ENCODE data around the gene DCAF16.
"Not testable (repeated sequence)": the region's sequence is repeated elsewhere in the genome, so short reads cannot be mapped to it uniquely, and the experiment has no call there.

The DCAF16 gene

DNA sequence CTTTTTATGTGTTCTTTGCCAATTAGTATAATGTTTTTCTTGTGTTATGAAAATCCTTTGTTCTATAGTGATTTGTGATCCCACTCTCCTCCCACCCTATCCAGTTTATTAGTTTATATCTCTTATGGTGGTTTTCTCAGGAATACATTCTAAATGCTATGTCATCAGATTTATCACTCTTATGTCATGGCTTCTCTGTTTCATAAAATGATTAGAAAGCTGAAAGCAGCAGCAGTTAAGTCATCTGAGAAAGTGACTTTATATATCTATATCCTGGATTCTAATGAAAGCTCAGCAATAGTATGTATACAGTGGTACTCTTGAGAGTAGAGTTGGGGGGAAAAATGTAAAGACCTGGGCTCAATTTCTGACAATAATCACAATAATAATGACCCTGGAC is 41.4 kb upstream of the DCAF16 start:
- CTCF ChIA-PET, result no interaction called here
- H3K9me3 ChIP-seq (ENCODE audit: control insufficient read depth, insufficient read depth, low read depth, low read length), result no peaks in the 10 kb centered on the region
- TF ChIP-seq KLF16 (tag by site-specific recombination; IDR thresholded peaks at IDR 0.05), result no peak
- no peak for TF ChIP-seq ZNF555 (tag by site-specific recombination; conservative IDR thresholded peaks at IDR 0.05)
- TF ChIP-seq MZF1 (tag by site-specific recombination; IDR thresholded peaks at IDR 0.05; ENCODE audit: borderline replicate concordance), result no peak
- no peak for TF ChIP-seq ZNF155 (tag by site-specific recombination; IDR thresholded peaks at IDR 0.05)
- no peak for TF ChIP-seq ZNF571 (tag by site-specific recombination; IDR thresholded peaks at IDR 0.05)
- no peak for TF ChIP-seq ZNF560 (tag by site-specific recombination; IDR thresholded peaks at IDR 0.05; ENCODE audit: borderline replicate concordance)
- no peak for TF ChIP-seq ZNF670 (tag by site-specific recombination; IDR thresholded peaks at IDR 0.05; ENCODE audit: low read depth)
- no peak for TF ChIP-seq ZNF112 (tag by site-specific recombination; IDR thresholded peaks at IDR 0.05)
- no peak for TF ChIP-seq ZNF830 (tag by site-specific recombination; IDR thresholded peaks at IDR 0.05; ENCODE audit: low read depth)
- TF ChIP-seq ZNF777 (tag by site-specific recombination; IDR thresholded peaks at IDR 0.05; ENCODE audit: borderline replicate concordance), result no peak
- TF ChIP-seq OSR2 (tag by site-specific recombination; IDR thresholded peaks at IDR 0.05), result no peak
- no peak for TF ChIP-seq ZBTB48 (tag by site-specific recombination; IDR thresholded peaks at IDR 0.05)
- TF ChIP-seq ZNF624 (tag by site-specific recombination; IDR thresholded peaks at IDR 0.05), result no peak
- TF ChIP-seq HOXC10 (CRISPR knock-in tag; IDR thresholded peaks at IDR 0.05), result no peak
- TF ChIP-seq ZNF292 (tag by site-specific recombination; IDR thresholded peaks at IDR 0.05; ENCODE audit: borderline replicate concordance, low read depth), result no peak
- TF ChIP-seq ZNF10 (tag by site-specific recombination; IDR thresholded peaks at IDR 0.05), result no peak
- no peak for TF ChIP-seq ZBTB20 (tag by site-specific recombination; IDR thresholded peaks at IDR 0.05)
- TF ChIP-seq, protein P1, sequence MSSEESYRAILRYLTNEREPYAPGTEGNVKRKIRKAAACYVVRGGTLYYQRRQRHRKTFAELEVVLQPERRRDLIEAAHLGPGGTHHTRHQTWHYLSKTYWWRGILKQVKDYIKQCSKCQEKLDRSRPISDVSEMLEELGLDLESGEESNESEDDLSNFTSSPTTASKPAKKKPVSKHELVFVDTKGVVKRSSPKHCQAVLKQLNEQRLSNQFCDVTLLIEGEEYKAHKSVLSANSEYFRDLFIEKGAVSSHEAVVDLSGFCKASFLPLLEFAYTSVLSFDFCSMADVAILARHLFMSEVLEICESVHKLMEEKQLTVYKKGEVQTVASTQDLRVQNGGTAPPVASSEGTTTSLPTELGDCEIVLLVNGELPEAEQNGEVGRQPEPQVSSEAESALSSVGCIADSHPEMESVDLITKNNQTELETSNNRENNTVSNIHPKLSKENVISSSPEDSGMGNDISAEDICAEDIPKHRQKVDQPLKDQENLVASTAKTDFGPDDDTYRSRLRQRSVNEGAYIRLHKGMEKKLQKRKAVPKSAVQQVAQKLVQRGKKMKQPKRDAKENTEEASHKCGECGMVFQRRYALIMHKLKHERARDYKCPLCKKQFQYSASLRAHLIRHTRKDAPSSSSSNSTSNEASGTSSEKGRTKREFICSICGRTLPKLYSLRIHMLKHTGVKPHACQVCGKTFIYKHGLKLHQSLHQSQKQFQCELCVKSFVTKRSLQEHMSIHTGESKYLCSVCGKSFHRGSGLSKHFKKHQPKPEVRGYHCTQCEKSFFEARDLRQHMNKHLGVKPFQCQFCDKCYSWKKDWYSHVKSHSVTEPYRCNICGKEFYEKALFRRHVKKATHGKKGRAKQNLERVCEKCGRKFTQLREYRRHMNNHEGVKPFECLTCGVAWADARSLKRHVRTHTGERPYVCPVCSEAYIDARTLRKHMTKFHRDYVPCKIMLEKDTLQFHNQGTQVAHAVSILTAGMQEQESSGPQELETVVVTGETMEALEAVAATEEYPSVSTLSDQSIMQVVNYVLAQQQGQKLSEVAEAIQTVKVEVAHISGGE (tag by site-specific recombination; conservative IDR thresholded peaks at IDR 0.05; ENCODE audit: low read depth), result no peak
- no peak for TF ChIP-seq ZNF221 (tag by site-specific recombination; IDR thresholded peaks at IDR 0.05; ENCODE audit: borderline replicate concordance)
- POLR2A ChIA-PET, result no interaction called here
- no peak overlapping the region for H3K27ac ChIP-seq (ENCODE audit: extremely low read depth, low read depth, low read length)
- no peaks in the 10 kb centered on the region for H3K4me1 ChIP-seq (ENCODE audit: control insufficient read depth, insufficient read depth, low read length)
- H3K4me3 ChIP-seq (ENCODE audit: low read depth, low read length), result no peak overlapping the region
- peaks cover 0 to 3% of the 10 kb centered on the region in 2 experiments; a peak in 1 of 3 replicates for H3K36me3 ChIP-seq (ENCODE audit: control insufficient read depth in 2 of 2, insufficient read depth in 1 of 2, low read length in 2 of 2)

GRCh38 chr4:17850295-17850694 is 39.7 kb upstream of the DCAF16 start:
- H3K4me3 ChIP-seq (ENCODE audit: low read depth, low read length); H3K27ac ChIP-seq (ENCODE audit: extremely low read depth, low read depth, low read length); H3K9me3 ChIP-seq (ENCODE audit: control insufficient read depth, insufficient read depth, low read depth, low read length); CTCF ChIA-PET; POLR2A ChIA-PET; H3K4me1 ChIP-seq (ENCODE audit: control insufficient read depth, insufficient read depth, low read length): not testable (repeated sequence)
- H3K36me3 ChIP-seq (ENCODE audit: control insufficient read depth in 2 of 2, insufficient read depth in 1 of 2, low read length in 2 of 2), result peaks cover 0 to 19% of the 10 kb centered on the region in 2 experiments; a peak in 1 of 3 replicates
- TF ChIP-seq ZNF184 (tag by site-specific recombination; IDR thresholded peaks at IDR 0.05) (0 out of 2 replicates have a peak, but pooled peaks have one; percentile 19), SCRT2 (tag by site-specific recombination; IDR thresholded peaks at IDR 0.05) (peak; percentile 35; the same call in 1 of the 2 replicates)

DNA sequence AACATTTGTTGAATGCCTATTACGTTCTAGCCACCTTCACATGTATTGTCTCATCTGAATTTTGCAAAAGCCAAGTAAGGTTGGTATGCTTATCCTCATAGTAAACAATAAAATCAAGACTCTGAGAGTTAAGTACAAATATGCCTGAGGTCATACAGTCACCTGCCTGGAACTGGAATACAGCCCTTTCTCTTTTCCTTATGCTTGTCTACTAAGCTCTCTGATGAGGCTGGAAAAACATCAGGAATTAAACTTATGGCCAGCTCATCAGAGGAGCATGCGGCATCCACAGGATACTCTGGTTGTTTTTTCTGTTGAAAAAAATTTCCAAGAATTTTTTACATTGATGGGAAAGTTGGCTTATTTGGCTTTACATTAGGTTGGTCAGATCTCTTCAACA is 35.7 kb upstream of the DCAF16 start:
- H3K4me1 ChIP-seq (ENCODE audit: control insufficient read depth, insufficient read depth, low read length), result no peaks in the 10 kb centered on the region
- ChIA-PET CTCF (interaction anchor here (0.6 kb wide), 1 partner anchor 11 kb away, joined by 3 read pairs; no protein-coding TSS in a partner anchor), POLR2A (no interaction called here)
- H3K9me3 ChIP-seq (ENCODE audit: control insufficient read depth, insufficient read depth, low read depth, low read length), result no peaks in the 10 kb centered on the region
- H3K27ac ChIP-seq (ENCODE audit: extremely low read depth, low read depth, low read length), result no peak overlapping the region
- H3K4me3 ChIP-seq (ENCODE audit: low read depth, low read length), result no peak overlapping the region
- peaks cover 6 to 60% of the 10 kb centered on the region in 2 experiments; a peak in 2 of 3 replicates for H3K36me3 ChIP-seq (ENCODE audit: control insufficient read depth in 2 of 2, insufficient read depth in 1 of 2, low read length in 2 of 2)
- TF ChIP-seq ZSCAN23 (tag by site-specific recombination; IDR thresholded peaks at IDR 0.05), result no peak
- no peak for TF ChIP-seq HOXD13 (CRISPR knock-in tag; IDR thresholded peaks at IDR 0.05; ENCODE audit: borderline replicate concordance)
- TF ChIP-seq ZFP3 (tag by site-specific recombination; IDR thresholded peaks at IDR 0.05; ENCODE audit: low read depth), result no peak
- no peak for TF ChIP-seq KLF7 (tag by site-specific recombination; IDR thresholded peaks at IDR 0.05; ENCODE audit: borderline replicate concordance)
- TF ChIP-seq YY1 (tag by site-specific recombination; IDR thresholded peaks at IDR 0.05), result no peak
- no peak for TF ChIP-seq HIC1 (tag by site-specific recombination; IDR thresholded peaks at IDR 0.05)
- no peak for TF ChIP-seq ZNF558 (tag by site-specific recombination; IDR thresholded peaks at IDR 0.05)
- no peak for TF ChIP-seq ZNF768 (tag by site-specific recombination; IDR thresholded peaks at IDR 0.05)
- no peak for TF ChIP-seq ZNF555 (tag by site-specific recombination; conservative IDR thresholded peaks at IDR 0.05)
- no peak for TF ChIP-seq ZNF426 (tag by site-specific recombination; IDR thresholded peaks at IDR 0.05)
- TF ChIP-seq ZNF292 (tag by site-specific recombination; IDR thresholded peaks at IDR 0.05; ENCODE audit: borderline replicate concordance, low read depth), result no peak
